A673 (cell line): ENCODE measurements around the gene IFIT5.

Experiments
- CTCF ChIP-seq: fragments of 300-800, 200-600 bp; sonication (generic); conservative IDR thresholded peaks from 2 replicates; pipeline ENCODE4 v1.5.1; 2017; ENCODE audit warnings: low read depth, mild to moderate bottlenecking, antibody characterized with exemption, low read length, moderate library complexity, mixed read lengths
- EZH2 ChIP-seq: fragments of 200-600 bp; sonication (generic); IDR thresholded peaks from 2 replicates; pipeline ENCODE4 v1.6.1; 2017; ENCODE audit warnings: borderline replicate concordance, low read depth, mild to moderate bottlenecking, mixed read lengths, antibody characterized with exemption, low read length; ENCODE audit not compliant: poor library complexity, severe bottlenecking

GRCh38 chr10:89465196-89465595 lies 50.8 kb downstream of the IFIT5 start:
- TF ChIP-seq EZH2: no peak
- TF ChIP-seq CTCF: no peak
